NT2/D1 (cell line): ENCODE results near the gene PCDH10.

Experiments used
- DNase-seq: peaks from one replicate; pipeline ENCODE4 v3.0.0-alpha.2; 2011; ENCODE audit warnings: low read depth, low spot score
- H3K27me3 ChIP-seq: 2 replicates; pipeline ENCODE4 v1.6.0; 2011; ENCODE audit warnings: mild to moderate bottlenecking; ENCODE audit not compliant: insufficient read length, insufficient read depth
- H3K36me3 ChIP-seq: 2 replicates; pipeline ENCODE4 v1.6.1; 2011; ENCODE audit warnings: mild to moderate bottlenecking, low read length, mixed read lengths; ENCODE audit not compliant: insufficient read depth, insufficient read length
- H3K4me1 ChIP-seq: 2 replicates; pipeline ENCODE4 v1.5.1; 2011; ENCODE audit not compliant: insufficient read depth, insufficient read length
- H3K4me3 ChIP-seq: 2 replicates; pipeline ENCODE4 v1.5.1; 2011; ENCODE audit warnings: low read depth; ENCODE audit not compliant: insufficient read length
- H3K9ac ChIP-seq: 2 replicates; pipeline ENCODE4 v1.6.0; 2011; ENCODE audit warnings: low read depth; ENCODE audit not compliant: insufficient read length
- H3K9me3 ChIP-seq: 2 replicates; pipeline ENCODE4 v1.5.1; 2011; ENCODE audit warnings: mild to moderate bottlenecking, low read length; ENCODE audit not compliant: insufficient read depth
- SUZ12 ChIP-seq: IDR thresholded peaks from 2 replicates; pipeline ENCODE4 v1.6.1; 2011; ENCODE audit not compliant: insufficient read length, insufficient read depth; ENCODE audit errors: extremely low read depth
- YY1 ChIP-seq: IDR thresholded peaks from 2 replicates; pipeline ENCODE4 v1.6.1; 2011; ENCODE audit not compliant: insufficient read length, insufficient read depth
- ZNF274 ChIP-seq: IDR thresholded peaks from 2 replicates; pipeline ENCODE4 v1.6.1; 2011; ENCODE audit warnings: mild to moderate bottlenecking, low read depth, low read length

Gene PCDH10

DNA sequence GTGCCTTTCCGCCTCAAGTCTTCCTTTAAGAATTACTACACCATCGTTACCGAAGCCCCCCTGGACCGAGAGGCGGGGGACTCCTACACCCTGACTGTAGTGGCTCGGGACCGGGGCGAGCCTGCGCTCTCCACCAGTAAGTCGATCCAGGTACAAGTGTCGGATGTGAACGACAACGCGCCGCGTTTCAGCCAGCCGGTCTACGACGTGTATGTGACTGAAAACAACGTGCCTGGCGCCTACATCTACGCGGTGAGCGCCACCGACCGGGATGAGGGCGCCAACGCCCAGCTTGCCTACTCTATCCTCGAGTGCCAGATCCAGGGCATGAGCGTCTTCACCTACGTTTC lies 2.2 kb downstream of the PCDH10 start:
- H3K4me3 ChIP-seq: no peak overlapping the region
- TF ChIP-seq YY1: no peak
- TF ChIP-seq SUZ12: no peak
- TF ChIP-seq ZNF274: no peak
- H3K9me3 ChIP-seq: peaks cover 6% of the 10 kb centered on the region; the same call in 1 of the 2 replicates
- no peak for DNase-seq
- no peak overlapping the region for H3K9ac ChIP-seq
- H3K27me3 ChIP-seq: peaks cover 21% of the 10 kb centered on the region
- no peaks in the 10 kb centered on the region for H3K4me1 ChIP-seq
- H3K36me3 ChIP-seq: no peaks in the 10 kb centered on the region

DNA sequence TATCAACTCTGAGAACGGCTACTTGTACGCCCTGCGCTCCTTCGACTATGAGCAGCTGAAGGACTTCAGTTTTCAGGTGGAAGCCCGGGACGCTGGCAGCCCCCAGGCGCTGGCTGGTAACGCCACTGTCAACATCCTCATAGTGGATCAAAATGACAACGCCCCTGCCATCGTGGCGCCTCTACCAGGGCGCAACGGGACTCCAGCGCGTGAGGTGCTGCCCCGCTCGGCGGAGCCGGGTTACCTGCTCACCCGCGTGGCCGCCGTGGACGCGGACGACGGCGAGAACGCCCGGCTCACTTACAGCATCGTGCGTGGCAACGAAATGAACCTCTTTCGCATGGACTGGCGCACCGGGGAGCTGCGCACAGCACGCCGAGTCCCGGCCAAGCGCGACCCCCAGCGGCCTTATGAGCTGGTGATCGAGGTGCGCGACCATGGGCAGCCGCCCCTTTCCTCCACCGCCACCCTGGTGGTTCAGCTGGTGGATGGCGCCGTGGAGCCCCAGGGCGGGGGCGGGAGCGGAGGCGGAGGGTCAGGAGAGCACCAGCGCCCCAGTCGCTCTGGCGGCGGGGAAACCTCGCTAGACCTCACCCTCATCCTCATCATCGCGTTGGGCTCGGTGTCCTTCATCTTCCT lies 2.7 kb downstream of the PCDH10 start:
- Histone ChIP-seq H3K4me1 (no peaks in the 10 kb centered on the region), H3K36me3 (no peaks in the 10 kb centered on the region), H3K9ac (no peak overlapping the region), H3K9me3 (peaks cover 6% of the 10 kb centered on the region; the same call in 1 of the 2 replicates), H3K27me3 (peaks cover 21% of the 10 kb centered on the region), H3K4me3 (no peak overlapping the region)
- TF ChIP-seq ZNF274: no peak
- no peak for TF ChIP-seq YY1
- TF ChIP-seq SUZ12: no peak
- no peak for DNase-seq

DNA sequence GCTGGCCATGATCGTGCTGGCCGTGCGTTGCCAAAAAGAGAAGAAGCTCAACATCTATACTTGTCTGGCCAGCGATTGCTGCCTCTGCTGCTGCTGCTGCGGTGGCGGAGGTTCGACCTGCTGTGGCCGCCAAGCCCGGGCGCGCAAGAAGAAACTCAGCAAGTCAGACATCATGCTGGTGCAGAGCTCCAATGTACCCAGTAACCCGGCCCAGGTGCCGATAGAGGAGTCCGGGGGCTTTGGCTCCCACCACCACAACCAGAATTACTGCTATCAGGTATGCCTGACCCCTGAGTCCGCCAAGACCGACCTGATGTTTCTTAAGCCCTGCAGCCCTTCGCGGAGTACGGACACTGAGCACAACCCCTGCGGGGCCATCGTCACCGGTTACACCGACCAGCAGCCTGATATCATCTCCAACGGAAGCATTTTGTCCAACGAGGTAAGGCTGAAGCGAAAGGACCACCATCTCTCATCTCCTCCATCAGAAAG lies 3.3 kb downstream of the PCDH10 start:
- Histone ChIP-seq H3K9ac (no peak overlapping the region), H3K9me3 (peaks cover 6% of the 10 kb centered on the region; the same call in 1 of the 2 replicates), H3K36me3 (no peaks in the 10 kb centered on the region), H3K4me1 (no peaks in the 10 kb centered on the region), H3K27me3 (peaks cover 17% of the 10 kb centered on the region), H3K4me3 (no peak overlapping the region)
- TF ChIP-seq YY1 (no peak), ZNF274 (no peak), SUZ12 (no peak)
- DNase-seq: no peak

DNA sequence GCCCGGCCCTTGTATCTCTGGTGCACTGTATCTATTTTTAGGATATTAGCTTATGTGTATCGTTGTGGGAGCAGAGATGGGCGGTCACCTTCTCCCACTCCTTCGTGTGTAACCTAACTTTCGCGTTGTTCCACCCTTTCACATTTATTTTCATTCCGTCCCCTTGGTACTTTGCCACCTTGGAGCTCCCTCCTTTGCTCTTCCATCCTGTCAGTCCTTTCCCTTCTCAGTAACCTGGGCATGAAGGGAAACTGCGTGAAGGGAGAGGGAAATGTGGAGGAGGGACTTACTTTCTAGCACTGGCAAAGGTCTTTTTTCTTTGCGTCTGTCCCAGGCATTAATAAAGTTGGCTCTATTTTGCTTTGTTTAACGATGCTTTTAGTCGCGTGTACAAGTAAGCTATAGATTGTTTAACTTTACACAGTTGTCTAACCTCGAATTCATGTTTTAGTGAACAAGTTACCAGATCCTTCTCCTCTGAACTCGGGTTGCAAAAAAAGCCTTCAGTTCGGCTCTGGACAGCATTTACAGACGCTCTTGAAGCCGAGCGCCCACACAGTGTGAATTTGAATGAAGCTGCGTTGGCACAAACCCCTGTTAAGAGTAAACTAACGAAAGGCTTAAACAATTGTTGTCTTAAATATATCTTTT lies 3.9 kb downstream of the PCDH10 start:
- TF ChIP-seq YY1 (no peak), ZNF274 (no peak), SUZ12 (no peak)
- Histone ChIP-seq H3K9me3 (peaks cover 6% of the 10 kb centered on the region; the same call in 1 of the 2 replicates), H3K9ac (no peak overlapping the region), H3K4me3 (no peak overlapping the region), H3K4me1 (no peaks in the 10 kb centered on the region), H3K36me3 (no peaks in the 10 kb centered on the region), H3K27me3 (peaks cover 12% of the 10 kb centered on the region)
- DNase-seq: no peak

DNA sequence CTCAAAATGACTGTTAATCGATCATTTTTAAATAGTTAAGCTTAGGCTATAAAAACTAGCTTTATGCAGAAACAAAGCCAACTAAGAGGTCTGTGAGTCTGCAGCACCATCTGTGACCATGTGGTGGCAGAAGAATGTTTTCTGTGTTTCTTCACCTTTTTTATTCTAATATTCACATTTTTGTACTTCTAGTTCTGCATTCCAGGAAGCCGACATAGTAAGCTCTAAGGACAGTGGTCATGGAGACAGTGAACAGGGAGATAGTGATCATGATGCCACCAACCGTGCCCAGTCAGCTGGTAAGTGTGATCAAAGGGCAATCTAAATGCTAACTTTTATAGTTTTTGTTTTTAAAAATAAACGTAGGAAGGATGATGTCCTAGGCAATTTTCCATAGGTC lies 5.6 kb downstream of the PCDH10 start:
- H3K27me3 ChIP-seq: no peaks in the 10 kb centered on the region
- TF ChIP-seq YY1 (no peak), SUZ12 (no peak), ZNF274 (no peak)
- H3K4me1 ChIP-seq: no peaks in the 10 kb centered on the region
- DNase-seq: no peak
- no peak overlapping the region for H3K9ac ChIP-seq
- peaks cover 6% of the 10 kb centered on the region; the same call in 1 of the 2 replicates for H3K9me3 ChIP-seq
- H3K36me3 ChIP-seq: no peaks in the 10 kb centered on the region
- H3K4me3 ChIP-seq: no peak overlapping the region

DNA sequence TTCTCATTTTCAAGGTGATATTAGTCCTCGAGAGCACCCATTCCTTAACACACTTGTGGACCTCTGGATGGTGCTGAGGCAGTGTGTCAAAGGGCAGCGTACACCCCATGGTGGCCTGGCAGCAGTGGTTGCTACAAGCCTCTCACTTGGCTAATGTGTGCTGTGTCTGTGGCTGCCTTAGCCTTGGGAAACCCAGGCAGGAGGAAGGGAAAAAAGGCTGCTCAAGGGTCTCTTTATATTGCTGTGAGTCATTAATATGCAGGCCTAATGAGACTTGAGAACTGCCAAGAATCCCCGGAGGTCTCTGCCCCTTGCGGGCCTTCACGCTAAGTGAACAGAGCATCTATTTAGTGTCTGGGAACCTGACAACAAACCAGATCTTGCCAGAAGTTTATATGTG lies 7.0 kb downstream of the PCDH10 start:
- Histone ChIP-seq H3K4me3 (no peak overlapping the region), H3K9ac (no peak overlapping the region), H3K9me3 (peaks cover 3% of the 10 kb centered on the region; the same call in 1 of the 2 replicates), H3K27me3 (no peaks in the 10 kb centered on the region), H3K36me3 (no peaks in the 10 kb centered on the region), H3K4me1 (no peaks in the 10 kb centered on the region)
- DNase-seq: no peak
- no peak for TF ChIP-seq SUZ12
- no peak for TF ChIP-seq ZNF274
- no peak for TF ChIP-seq YY1

DNA sequence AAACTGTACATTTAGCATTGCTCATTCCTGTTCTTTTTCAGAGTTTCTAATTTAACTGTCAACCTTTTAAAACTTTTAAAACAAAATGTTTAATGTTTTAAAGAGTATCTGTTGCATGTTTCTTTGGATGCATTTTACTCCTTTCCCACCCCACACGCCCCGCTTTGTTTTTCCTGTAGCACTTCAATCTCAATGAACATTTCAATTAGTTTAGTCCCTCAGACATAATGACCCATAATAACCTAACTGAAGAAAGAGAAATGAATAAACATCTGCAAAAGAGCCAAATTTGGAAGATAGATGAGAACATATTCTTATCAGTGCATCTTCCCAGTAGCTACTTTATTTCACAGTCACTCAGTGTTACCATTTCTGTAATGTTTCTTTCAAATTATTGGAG lies 7.5 kb downstream of the PCDH10 start:
- Histone ChIP-seq H3K9ac (no peak overlapping the region), H3K4me1 (no peaks in the 10 kb centered on the region), H3K27me3 (no peaks in the 10 kb centered on the region), H3K36me3 (no peaks in the 10 kb centered on the region), H3K4me3 (no peak overlapping the region), H3K9me3 (no peaks in the 10 kb centered on the region; the same call in 1 of the 2 replicates)
- no peak for DNase-seq
- TF ChIP-seq YY1: no peak
- TF ChIP-seq SUZ12: no peak
- no peak for TF ChIP-seq ZNF274
